22Rv1 (cell line): ENCODE data around the gene EXOSC10.

Experiments
- H3K27ac ChIP-seq: fragments of 450-650 bp; 2 replicates; pipeline ENCODE4 v1.5.1; 2017
- ZFX ChIP-seq: fragments of 450-650 bp; IDR thresholded peaks from 2 replicates; pipeline ENCODE4 v1.6.1; 2017; ENCODE audit warnings: antibody characterized with exemption, borderline replicate concordance
- TF ChIP-seq, protein P1 (sequence below): fragments of 450-650 bp; IDR thresholded peaks from 2 replicates; pipeline ENCODE4 v1.5.1; 2017; ENCODE audit warnings: mild to moderate bottlenecking

The EXOSC10 gene

DNA sequence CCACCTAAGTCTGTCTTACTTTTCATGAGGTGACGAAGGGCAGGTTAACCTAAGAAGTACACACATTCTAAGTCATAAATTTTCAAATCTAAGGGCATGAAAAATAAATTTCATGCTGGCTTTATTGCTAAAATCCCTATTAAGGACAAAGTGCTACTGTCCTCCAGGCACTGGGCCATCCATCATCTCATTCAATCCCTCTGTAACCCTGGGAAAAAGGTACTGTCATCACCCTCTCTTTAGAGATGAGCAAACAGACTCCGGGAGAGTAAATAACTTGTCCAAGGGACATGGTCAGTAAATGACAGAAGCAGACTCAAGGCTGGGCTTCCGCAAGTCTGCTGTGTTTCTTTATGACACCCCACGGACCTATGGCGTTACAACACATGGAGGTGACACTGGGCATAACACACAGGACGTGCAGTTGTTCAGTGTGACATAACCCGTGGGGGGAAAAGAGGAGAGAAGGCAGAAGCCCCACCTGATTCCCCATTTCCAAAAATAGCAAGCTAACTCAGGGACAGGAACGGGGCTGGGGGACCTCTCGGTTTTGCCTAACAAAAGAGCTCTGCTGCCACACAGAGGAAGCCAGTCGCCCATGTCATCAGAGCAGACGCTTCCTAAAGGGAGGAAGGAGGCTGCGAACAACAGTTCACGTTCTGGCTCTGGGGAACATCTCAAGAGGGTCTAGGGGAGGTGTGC is 27.3 kb downstream of the EXOSC10 start:
- TF ChIP-seq, protein P1, sequence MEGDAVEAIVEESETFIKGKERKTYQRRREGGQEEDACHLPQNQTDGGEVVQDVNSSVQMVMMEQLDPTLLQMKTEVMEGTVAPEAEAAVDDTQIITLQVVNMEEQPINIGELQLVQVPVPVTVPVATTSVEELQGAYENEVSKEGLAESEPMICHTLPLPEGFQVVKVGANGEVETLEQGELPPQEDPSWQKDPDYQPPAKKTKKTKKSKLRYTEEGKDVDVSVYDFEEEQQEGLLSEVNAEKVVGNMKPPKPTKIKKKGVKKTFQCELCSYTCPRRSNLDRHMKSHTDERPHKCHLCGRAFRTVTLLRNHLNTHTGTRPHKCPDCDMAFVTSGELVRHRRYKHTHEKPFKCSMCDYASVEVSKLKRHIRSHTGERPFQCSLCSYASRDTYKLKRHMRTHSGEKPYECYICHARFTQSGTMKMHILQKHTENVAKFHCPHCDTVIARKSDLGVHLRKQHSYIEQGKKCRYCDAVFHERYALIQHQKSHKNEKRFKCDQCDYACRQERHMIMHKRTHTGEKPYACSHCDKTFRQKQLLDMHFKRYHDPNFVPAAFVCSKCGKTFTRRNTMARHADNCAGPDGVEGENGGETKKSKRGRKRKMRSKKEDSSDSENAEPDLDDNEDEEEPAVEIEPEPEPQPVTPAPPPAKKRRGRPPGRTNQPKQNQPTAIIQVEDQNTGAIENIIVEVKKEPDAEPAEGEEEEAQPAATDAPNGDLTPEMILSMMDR, result no peak
- no peak for TF ChIP-seq ZFX
- no peak overlapping the region for H3K27ac ChIP-seq

DNA sequence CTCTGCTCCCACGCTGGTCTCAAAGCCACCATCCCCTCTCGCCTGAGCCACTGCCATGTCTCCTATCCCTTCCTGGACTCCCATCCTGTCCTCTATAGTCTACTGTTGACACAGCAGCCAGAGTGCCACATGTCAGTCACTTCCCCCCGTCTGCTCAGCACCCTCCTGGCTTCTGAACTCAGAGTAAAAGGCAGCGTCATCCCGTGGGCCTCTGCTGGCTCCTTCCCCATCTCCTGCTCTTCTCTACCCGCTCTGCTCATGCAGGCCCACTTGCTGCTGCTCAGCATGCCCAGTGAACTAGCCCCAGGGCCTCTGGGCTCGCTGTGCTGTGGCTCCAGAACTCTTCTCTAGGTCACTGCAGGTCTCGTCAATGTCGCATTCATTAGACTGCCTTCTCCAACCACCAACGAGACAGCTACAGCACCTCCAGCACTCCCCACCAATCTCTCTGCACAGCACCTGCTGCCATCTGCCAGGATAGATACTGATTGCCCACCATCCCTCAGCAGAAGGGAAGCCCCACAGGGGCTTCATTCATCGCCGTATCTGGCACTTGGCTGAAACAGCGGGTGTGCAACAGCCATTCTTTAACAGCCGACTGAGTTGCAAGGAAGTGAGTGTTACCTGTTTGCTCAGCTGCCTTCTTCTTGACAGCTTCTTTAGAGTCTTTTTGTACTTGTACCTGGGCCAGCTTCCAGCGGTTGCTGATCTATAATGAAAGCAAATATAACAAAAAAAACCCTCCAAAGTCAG is 28.0 kb downstream of the EXOSC10 start:
- TF ChIP-seq, protein P1, result no peak
- no peak for TF ChIP-seq ZFX
- H3K27ac ChIP-seq, result no peak overlapping the region

DNA sequence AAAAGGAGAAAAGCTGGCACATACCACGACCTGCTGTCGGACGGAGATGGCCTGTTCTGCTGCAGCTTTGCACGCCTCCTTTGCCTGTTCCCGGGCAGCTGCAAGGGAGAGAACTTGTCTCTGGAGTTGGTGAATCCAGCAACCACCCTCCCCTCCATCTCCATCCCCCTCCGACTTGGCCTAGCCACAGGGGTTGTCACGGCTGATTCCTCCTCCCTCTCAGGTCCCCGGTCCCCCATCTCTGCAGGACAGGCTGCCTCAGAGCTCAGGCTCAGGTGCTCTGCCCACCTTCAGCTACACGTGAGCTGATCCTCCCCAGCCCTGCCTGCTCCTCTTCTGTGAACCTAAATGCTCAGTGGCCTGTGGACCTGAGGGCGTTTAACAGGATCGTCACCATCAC is 28.8 kb downstream of the EXOSC10 start:
- TF ChIP-seq, protein P1, result no peak
- TF ChIP-seq ZFX, result no peak
- H3K27ac ChIP-seq, result no peak overlapping the region

DNA sequence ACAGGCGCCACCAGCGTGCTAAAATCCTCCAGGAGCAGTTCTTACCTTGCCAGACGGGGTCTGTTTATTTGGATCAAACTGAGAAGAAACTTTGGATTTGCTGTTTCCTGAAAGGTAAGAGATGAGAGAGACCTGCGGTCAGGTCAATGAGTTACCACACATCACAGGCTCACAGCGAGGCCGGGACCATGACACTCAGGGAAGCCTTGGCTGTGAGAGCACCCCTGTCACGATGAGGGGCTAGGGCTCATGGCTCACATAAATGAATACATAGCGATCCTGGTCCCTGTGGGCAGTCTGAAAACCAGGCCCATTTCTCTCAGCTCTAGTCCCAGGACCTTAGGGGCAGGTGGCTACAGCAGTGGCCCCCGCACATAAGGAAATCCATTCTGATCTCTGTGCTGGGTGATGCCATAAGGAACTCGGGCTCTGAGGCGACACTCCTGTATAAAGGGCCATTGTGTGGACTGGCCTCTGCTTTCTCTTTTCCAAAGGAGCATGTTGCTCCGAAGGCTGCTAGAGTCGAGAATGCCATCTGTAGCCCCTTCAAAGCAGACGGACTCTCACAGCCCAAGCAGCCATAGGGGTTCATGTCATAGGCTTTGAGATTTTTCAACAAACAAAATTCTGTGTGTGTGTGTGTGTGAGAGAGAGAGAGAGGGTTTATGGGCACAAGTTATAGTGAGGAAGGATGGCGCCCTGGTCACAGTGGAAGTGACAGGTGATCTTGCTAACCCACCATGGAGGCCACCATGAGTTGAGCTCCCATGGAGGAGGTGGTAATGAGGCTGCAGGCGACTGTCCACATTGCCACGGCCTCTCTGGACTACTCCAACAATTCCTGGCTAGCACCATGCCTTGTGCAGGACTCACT is 30.8 kb downstream of the EXOSC10 start:
- TF ChIP-seq ZFX, result no peak
- TF ChIP-seq, protein P1, result no peak
- H3K27ac ChIP-seq, result no peak overlapping the region

DNA sequence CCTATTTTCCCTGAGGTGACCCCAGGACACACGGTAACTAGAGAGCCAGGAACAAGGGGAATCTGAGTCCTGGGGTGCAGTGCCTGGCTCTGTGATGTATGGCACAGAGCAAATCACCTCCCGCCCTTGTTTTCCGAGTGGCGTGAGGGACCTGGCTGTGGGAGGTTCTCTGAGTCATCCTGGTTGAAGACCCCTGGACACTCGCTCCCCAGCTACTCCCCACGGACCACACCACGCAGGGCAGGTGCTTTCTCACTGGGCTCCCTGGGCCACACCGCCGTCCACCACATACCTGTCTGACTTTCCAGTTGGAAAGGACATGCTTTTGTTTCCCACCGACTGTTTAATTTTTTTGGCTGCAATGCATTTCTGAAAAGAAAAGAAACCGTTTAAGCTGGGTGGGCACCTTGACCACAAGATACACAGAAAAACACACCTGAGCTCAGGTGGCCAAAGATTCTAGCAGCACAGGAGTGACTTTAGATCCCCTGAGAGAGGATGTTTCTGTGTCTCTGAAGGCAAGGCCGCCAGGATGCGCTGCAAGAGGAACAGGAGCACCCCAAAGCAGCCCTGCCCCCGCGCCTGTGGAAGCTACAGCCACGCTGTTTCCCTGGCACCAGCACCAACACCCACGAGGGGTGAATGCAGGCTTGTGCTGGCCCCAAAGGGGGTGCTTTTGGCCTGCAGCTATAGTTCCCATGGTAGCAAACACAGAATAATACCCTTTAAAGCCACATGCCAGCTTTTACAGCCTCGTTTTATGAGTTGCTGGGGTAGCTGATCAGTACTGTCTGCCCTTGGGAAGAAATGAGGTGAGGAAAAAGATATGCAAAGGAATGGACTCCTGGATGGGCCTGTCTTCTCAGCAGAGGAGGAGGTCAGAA is 31.7 kb downstream of the EXOSC10 start:
- TF ChIP-seq, protein P1, result no peak
- no peak for TF ChIP-seq ZFX
- no peak overlapping the region for H3K27ac ChIP-seq

DNA sequence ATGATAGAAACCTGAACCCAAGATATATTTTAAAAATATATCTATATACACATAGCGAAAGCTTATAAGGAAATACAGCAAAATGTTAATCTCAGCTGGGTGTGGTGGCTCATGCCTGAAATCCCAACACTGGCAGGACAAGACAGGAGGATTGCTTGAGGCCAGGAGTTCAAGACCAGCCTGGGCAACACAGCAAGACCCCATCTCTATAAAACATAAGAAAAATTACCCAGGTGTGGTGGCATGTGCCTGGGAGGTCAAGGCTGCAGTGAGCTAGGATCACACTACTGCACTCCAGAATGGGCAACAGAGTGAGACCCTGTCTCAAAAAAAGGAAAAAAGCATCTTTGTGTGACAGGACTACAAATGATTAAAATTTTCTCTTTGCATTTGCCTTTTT is 33.9 kb downstream of the EXOSC10 start:
- H3K27ac ChIP-seq, result no peak overlapping the region
- no peak for TF ChIP-seq ZFX
- TF ChIP-seq, protein P1, result no peak
